PC-3 (cell line): Measurements from ENCODE around the gene UBE3D. TPM values are rescaled to one million over a fixed set of nuclear protein-coding genes. Genes with fewer than 3 reads are reported as not detected.

Experiments
- ATAC-seq: fragments of 200-7000 bp; cut with Tn5 transposase; 2 replicates; pipeline ENCODE4 v1.9.1; 2020; ENCODE audit warnings: mild to moderate bottlenecking, moderate library complexity
- BruUV-seq: library from RNA; stranded (reverse); fragments of 400-500 nt; replicated peaks from 2 replicates; lab custom pipeline; 2021; lab: Mats Ljungman, UMichigan
- CTCF ChIA-PET: fragments of 300-600 bp; sonication (Branson Sonifier 250); formaldehyde crosslinking; loops from one replicate; lab custom pipeline; 2022; ENCODE audit warnings: antibody characterized with exemption; lab: Charles Lee
- POLR2A ChIA-PET: fragments of 300-600 bp; sonication (Branson Sonifier 250); formaldehyde crosslinking; loops from one replicate; lab custom pipeline; 2022; ENCODE audit warnings: antibody characterized with exemption; ENCODE audit not compliant: unreplicated experiment; lab: Charles Lee
- DNase-seq: peaks from one replicate; pipeline ENCODE4 v3.0.0-alpha.2; 2015
- H2AFZ ChIP-seq: fragments of 300-600 bp; sonication (generic); 2 replicates; pipeline ENCODE4 v1.6.0; 2016; ENCODE audit warnings: antibody characterized with exemption, low read length
- H3F3A ChIP-seq: fragments of 300-600 bp; sonication (generic); one replicate; pipeline ENCODE4 v1.6.0; 2017; ENCODE audit warnings: antibody characterized with exemption, low read length, control low read depth, mild to moderate bottlenecking; ENCODE audit not compliant: unreplicated experiment
- H3K27ac ChIP-seq: fragments of 300-600 bp; sonication (generic); 2 replicates; pipeline ENCODE4 v1.5.1; 2016; ENCODE audit warnings: mild to moderate bottlenecking, low read length
- H3K27me3 ChIP-seq: fragments of 300-600 bp; sonication (generic); 2 replicates; pipeline ENCODE4 v1.6.1; 2016; ENCODE audit warnings: low read length, mixed read lengths
- H3K36me3 ChIP-seq: fragments of 300-600 bp; sonication (generic); 2 replicates; pipeline ENCODE4 v1.6.1; 2016; ENCODE audit warnings: low read depth, mixed run types, low read length, mixed read lengths
- H3K4me1 ChIP-seq: fragments of 300-600 bp; sonication (generic); 2 replicates; pipeline ENCODE4 v1.5.1; 2016; ENCODE audit warnings: low read length; ENCODE audit not compliant: insufficient read depth
- H3K4me2 ChIP-seq: fragments of 300-600 bp; sonication (generic); 2 replicates; pipeline ENCODE4 v1.6.0; 2016; ENCODE audit warnings: low read length
- H3K4me3 ChIP-seq: fragments of 300-600 bp; sonication (generic); 2 replicates; pipeline ENCODE4 v1.5.1; 2016; ENCODE audit warnings: mild to moderate bottlenecking, low read length, mixed read lengths
- H3K79me2 ChIP-seq: fragments of 300-600 bp; sonication (generic); 2 replicates; pipeline ENCODE4 v1.6.1; 2017; ENCODE audit warnings: low read length, mixed read lengths
- H3K9ac ChIP-seq: fragments of 300-600 bp; sonication (generic); 2 replicates; pipeline ENCODE4 v1.6.0; 2016; ENCODE audit warnings: mild to moderate bottlenecking, low read length
- H3K9me2 ChIP-seq: fragments of 300-600 bp; sonication (generic); replicated peaks from 2 replicates; pipeline ENCODE4 v1.6.1; 2016; ENCODE audit warnings: mixed run types, low read length, mixed read lengths
- H3K9me3 ChIP-seq: fragments of 300-600 bp; sonication (generic); 2 replicates; pipeline ENCODE4 v1.6.1; 2016; ENCODE audit warnings: low read length, mixed read lengths
- H4K20me1 ChIP-seq: fragments of 300-600 bp; sonication (generic); 2 replicates; pipeline ENCODE4 v1.6.1; 2016; ENCODE audit warnings: low read length, mixed read lengths
- CTCF ChIP-seq: fragments of 300-600 bp; sonication (generic); conservative IDR thresholded peaks from 2 replicates; pipeline ENCODE4 v1.5.1; 2017; ENCODE audit warnings: antibody characterized with exemption, low read depth, mild to moderate bottlenecking, low read length
- EZH2 ChIP-seq: fragments of 300-600 bp; sonication (generic); IDR thresholded peaks from one replicate; pipeline ENCODE4 v1.6.1; 2017; ENCODE audit warnings: antibody characterized with exemption, mild to moderate bottlenecking, low read length; ENCODE audit not compliant: unreplicated experiment
- EZH2phosphoT487 ChIP-seq: fragments of 300-600 bp; sonication (generic); IDR thresholded peaks from 2 replicates; pipeline ENCODE4 v1.6.1; 2018; ENCODE audit warnings: mild to moderate bottlenecking, antibody characterized with exemption, low read length, borderline replicate concordance
- intact Hi-C: fragments of 100-400 bp; cut with micrococcal nuclease; formaldehyde crosslinking; loops from 2 replicates; pipeline ENCODE4 v1.9.0; 2023
- total RNA-seq: library from RNA; depleted of rRNA; stranded (reverse); fragments of >200 nt; gene quantifications from 2 replicates; pipeline ENCODE4 v1.2.3, GENCODE V29; 2014

UBE3D gene
- total RNA-seq, 1 experiment from 2014 or later, result 5.0 TPM

- Histone ChIP-seq H3K9me3 (no peaks in the 10 kb centered on the region), H4K20me1 (no peaks in the 10 kb centered on the region), H3K4me3 (no peak overlapping the region), H3K9ac (no peak overlapping the region), H3K4me1 (peaks cover 35% of the 10 kb centered on the region), H3K27ac (no peak overlapping the region), H3K36me3 (no peaks in the 10 kb centered on the region), H3K27me3 (no peaks in the 10 kb centered on the region), H3K4me2 (0 out of 2 replicates have a peak overlapping the region, but pooled peaks have one; percentile 48), H3F3A (no peaks in the 10 kb centered on the region), H2AFZ (no peak overlapping the region), H3K79me2 (no peaks in the 10 kb centered on the region), H3K9me2 (no peaks in the 10 kb centered on the region)
- CTCF ChIA-PET, result no interaction called here
- POLR2A ChIA-PET, result no interaction called here
- no TSS peak for BruUV-seq
- DNase-seq (no peak), ATAC-seq (no peak)
- intact Hi-C loops, result loop anchor here (2.0 to 5.0 kb wide), 3 partner anchors 29 to 117 kb away; no protein-coding TSS in a partner anchor
- TF ChIP-seq CTCF (no peak), EZH2phosphoT487 (no peak), EZH2 (no peak)
Observed at GRCh38 chr6:82979657-82980056, 86.0 kb downstream of the UBE3D start.

- Histone ChIP-seq H3K9me3 (no peaks in the 10 kb centered on the region), H2AFZ (no peak overlapping the region), H3K9ac (0 out of 2 replicates have a peak overlapping the region, but pooled peaks have one; percentile 3), H3K27ac (peak overlapping the region; percentile 63), H3K9me2 (no peaks in the 10 kb centered on the region), H4K20me1 (no peaks in the 10 kb centered on the region), H3K4me1 (peaks cover 35% of the 10 kb centered on the region), H3K79me2 (no peaks in the 10 kb centered on the region), H3K27me3 (no peaks in the 10 kb centered on the region), H3K4me2 (peak overlapping the region; percentile 56), H3K36me3 (no peaks in the 10 kb centered on the region), H3F3A (no peaks in the 10 kb centered on the region), H3K4me3 (no peak overlapping the region)
- peak; percentile 91 for ATAC-seq
- peak; percentile 65 for DNase-seq
- BruUV-seq, result no TSS peak
- ChIA-PET CTCF (no interaction called here), POLR2A (interaction anchor here (0.6 to 0.7 kb wide), 2 partner anchors 261 to 362 kb away, joined by 3 to 10 read pairs; no protein-coding TSS in a partner anchor)
- no peak for TF ChIP-seq EZH2
- no peak for TF ChIP-seq CTCF
- TF ChIP-seq EZH2phosphoT487, result no peak
- intact Hi-C loops, result loop anchor here (2.0 to 5.0 kb wide), 3 partner anchors 30 to 116 kb away; no protein-coding TSS in a partner anchor
Observed at GRCh38 chr6:82978362-82978945, 87.2 kb downstream of the UBE3D start.

GRCh38 chr6:82976179-82976578 is 89.5 kb downstream of the UBE3D start:
- Histone ChIP-seq H3F3A (no peaks in the 10 kb centered on the region), H3K9ac (no peak overlapping the region), H3K9me3 (no peaks in the 10 kb centered on the region), H3K27me3 (no peaks in the 10 kb centered on the region), H4K20me1 (no peaks in the 10 kb centered on the region), H3K36me3 (no peaks in the 10 kb centered on the region), H3K79me2 (no peaks in the 10 kb centered on the region), H3K4me1 (peaks cover 35% of the 10 kb centered on the region), H3K4me2 (no peak overlapping the region), H2AFZ (no peak overlapping the region), H3K4me3 (no peak overlapping the region), H3K9me2 (no peaks in the 10 kb centered on the region), H3K27ac (no peak overlapping the region)
- intact Hi-C loops, result loop anchor here (5.0 kb wide), 1 partner anchor 114 kb away; no protein-coding TSS in a partner anchor
- no TSS peak for BruUV-seq
- POLR2A ChIA-PET, result no interaction called here
- CTCF ChIA-PET, result no interaction called here
- ATAC-seq (no peak), DNase-seq (no peak)
- TF ChIP-seq EZH2phosphoT487 (no peak), EZH2 (no peak), CTCF (no peak)
